Fibroblast of lung (primary cell): ENCODE results near the gene AGPAT1.

Source experiments
- EZH2 ChIP-seq: IDR thresholded peaks from 2 replicates; pipeline ENCODE4 v1.5.1; 2012; ENCODE audit warnings: low read length, control low read depth, mild to moderate bottlenecking; ENCODE audit errors: missing control alignments
- TF ChIP-seq, protein P1 (sequence below), 2 donors: IDR thresholded peaks in 1 of 2; conservative IDR thresholded peaks in 1 of 2; 1 replicate in 1 of 2; 2 replicates in 1 of 2; pipeline ENCODE4 v1.5.1; 2011 to 2012; ENCODE audit warnings: low read length in 2 of 2, control low read depth in 1 of 2, inconsistent platforms in 1 of 2, low read depth in 1 of 2, mild to moderate bottlenecking in 1 of 2

DNA sequence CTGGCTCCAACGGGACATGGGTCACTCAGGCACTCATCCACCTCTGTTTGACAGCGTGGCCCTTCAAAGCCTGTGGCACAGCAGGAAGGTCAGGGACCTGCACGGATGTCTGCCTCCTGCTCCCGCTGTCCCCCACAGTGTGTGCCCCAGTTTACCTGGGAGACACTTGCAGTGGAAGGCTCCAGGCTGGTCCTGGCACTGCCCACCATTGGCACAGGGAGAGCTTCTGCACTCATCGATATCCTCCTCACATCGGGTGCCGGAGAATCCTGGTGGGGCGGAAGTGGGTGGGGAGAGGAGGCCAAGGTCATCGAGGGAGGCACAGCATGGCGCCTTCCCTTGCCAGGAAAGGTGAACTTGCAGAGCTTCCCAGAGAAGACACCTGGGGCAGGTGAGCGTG, 41.1 kb upstream of the AGPAT1 start:
- TF ChIP-seq, protein P1, sequence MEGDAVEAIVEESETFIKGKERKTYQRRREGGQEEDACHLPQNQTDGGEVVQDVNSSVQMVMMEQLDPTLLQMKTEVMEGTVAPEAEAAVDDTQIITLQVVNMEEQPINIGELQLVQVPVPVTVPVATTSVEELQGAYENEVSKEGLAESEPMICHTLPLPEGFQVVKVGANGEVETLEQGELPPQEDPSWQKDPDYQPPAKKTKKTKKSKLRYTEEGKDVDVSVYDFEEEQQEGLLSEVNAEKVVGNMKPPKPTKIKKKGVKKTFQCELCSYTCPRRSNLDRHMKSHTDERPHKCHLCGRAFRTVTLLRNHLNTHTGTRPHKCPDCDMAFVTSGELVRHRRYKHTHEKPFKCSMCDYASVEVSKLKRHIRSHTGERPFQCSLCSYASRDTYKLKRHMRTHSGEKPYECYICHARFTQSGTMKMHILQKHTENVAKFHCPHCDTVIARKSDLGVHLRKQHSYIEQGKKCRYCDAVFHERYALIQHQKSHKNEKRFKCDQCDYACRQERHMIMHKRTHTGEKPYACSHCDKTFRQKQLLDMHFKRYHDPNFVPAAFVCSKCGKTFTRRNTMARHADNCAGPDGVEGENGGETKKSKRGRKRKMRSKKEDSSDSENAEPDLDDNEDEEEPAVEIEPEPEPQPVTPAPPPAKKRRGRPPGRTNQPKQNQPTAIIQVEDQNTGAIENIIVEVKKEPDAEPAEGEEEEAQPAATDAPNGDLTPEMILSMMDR (conservative IDR thresholded peaks at IDR 0.05 in 1 of 2, IDR thresholded peaks at IDR 0.05 in 1 of 2; ENCODE audit: low read depth in 1 of 2, low read length in 2 of 2), result no peak
- TF ChIP-seq EZH2, result no peak
